HG03045 (cell line): ENCODE data around the gene INTS13.
"Not testable (repeated sequence)": the region's sequence is repeated elsewhere in the genome, so short reads cannot be mapped to it uniquely, and the experiment has no call there.

Source experiments
- ATAC-seq: cut with Tn5 transposase; IDR thresholded peaks from one replicate; pipeline ENCODE4 v1.9.1; 2021; ENCODE audit warnings: mild to moderate bottlenecking, moderate library complexity; ENCODE audit not compliant: unreplicated experiment

The INTS13 gene

DNA sequence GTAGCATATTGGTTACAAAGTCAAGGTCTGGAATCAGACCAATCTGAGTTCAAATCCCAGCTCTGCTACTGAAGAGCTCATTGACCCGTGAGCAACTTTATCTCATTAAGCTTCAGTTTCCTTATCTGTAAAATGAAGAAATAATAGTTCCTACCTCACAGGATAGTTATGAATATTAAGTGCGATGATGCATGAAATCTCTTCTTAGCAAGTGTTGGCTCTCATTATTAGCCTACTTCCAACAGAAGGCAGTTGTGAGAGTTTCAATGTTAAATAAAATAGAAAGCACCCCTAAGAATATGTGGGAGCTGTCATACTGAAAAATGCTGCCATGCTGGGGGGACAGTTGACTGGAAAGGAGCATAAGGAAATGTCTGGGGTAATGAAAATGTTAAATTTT is 65.8 kb downstream of the INTS13 start:
- ATAC-seq, result no peak

DNA sequence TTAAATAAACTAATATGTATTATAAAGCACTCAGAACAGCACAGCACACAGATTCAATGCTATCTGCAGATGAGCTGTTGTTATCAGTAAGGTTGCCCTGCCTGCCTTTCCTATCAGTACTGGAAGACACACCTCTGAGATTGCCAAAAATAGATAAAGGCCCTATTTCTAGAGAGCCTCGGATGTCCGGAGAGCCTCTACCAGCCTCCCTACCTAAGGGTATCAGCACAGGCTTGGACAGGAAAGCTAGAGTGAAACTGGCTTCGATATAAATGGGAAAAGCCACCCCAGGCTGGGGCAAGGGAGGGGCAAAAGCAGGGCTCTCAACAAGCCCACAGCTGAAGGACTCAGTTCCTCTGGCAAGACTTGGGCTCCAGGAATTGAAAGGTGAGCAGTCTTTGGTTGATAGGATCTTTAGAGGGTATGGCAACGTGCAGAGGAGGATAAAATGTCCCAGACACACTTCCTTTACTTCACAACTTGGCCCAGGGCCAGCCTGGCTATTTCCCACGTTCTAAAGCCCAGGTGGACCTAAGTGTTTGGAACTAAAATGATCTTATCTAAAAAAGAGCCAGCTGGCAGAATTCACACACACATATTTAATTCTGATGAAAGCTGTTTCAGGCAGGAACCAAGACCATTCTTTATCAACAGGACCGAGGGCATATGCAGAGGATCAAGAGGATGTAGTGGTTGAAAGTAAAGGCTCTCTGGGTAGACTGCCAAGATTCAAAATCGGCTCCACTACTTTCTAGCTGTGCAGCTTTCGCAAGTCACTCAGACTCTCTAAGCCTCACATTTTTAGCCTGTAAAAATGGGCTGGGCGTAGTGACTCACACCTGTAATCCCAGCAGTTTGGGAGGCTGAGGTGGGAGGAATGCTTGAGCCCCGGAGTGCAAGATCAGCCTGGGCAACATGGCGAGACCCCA is 67.0 kb downstream of the INTS13 start:
- no peak for ATAC-seq

DNA sequence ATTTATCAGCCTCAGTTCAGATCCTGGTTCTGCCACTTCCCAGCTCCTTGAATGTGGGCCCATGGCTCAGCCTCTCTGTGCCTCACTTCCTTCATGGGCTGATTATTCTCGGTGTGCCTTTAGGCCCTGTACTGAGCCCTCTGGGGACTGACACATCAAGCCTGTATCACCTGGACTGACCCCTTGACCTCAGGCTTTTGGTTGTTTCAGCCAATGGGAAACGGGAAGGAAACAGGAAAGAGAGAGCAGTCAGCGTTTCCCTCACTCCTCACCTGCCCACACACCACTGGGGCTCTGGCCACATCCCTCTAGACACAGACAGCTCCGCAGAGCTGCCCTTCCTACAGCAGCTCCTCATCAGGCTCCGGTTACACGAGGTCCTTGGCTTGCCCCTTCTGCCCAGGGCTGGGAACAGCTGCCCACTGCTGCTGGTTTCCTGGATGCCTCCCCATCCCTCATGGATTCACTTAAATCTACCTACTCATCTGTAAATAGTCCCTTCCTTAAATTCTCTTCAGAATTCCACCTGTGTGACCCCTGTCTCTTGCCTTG is 67.8 kb downstream of the INTS13 start:
- ATAC-seq, result no peak

DNA sequence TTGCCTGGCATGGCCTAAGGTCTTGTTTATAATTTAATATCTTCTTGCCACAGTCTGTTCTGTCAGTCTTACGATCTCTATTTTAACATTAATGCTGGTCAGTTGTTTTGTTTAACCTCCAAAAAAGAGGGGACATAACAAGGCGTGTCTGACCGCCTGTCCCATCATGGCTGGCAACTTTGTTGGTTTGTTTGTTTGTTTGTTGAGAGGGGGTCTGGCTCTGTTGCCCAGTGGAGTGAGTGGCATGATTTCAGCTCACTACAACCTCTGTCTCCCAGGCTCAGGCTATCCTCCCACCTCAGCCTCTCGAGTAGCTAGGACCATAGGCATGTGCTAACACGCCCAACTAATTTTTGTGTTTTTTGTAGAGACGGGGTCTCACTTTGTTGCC is 68.7 kb downstream of the INTS13 start:
- ATAC-seq, result no peak

GRCh38 chr12:26868447-26869103 is 69.2 kb downstream of the INTS13 start:
- ATAC-seq, result no peak

DNA sequence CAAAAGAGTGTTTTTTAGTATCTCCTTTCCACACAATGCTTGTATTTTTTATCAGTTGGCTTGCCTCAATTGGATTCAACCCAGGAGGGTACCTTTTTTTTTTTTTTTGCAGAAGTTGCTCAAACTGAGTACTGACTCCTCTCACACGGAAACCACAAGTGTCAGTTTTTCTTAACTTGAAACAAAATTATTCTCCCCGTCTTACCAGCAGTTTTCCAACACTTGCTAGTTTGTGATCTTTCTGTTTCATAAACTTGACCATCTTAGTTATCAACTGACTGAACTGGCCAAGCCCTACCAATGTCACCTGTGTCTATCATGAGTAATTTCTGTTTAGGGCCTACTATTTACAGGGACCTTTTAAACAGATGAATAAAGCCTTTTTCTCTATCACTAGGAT is 70.7 kb downstream of the INTS13 start:
- ATAC-seq, result peak; percentile 69

DNA sequence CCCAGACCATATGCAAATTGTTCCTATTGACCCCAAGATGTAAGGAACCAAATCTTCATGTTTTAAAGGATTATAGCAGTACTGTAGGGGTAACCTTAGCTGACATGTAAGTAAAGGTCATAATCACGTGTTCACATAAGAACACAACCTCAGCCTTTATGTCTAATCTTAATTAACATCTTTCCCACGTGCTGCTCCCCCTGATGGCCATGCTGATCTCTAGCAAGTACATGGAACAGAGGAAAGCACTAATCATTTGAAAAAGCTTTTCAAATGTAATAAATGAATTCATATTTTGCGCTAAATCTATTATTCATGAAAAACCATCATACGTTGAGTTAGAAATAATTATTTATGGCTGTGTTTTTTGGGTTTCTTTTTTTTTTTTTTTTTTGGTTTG is 74.3 kb downstream of the INTS13 start:
- ATAC-seq, result no peak

DNA sequence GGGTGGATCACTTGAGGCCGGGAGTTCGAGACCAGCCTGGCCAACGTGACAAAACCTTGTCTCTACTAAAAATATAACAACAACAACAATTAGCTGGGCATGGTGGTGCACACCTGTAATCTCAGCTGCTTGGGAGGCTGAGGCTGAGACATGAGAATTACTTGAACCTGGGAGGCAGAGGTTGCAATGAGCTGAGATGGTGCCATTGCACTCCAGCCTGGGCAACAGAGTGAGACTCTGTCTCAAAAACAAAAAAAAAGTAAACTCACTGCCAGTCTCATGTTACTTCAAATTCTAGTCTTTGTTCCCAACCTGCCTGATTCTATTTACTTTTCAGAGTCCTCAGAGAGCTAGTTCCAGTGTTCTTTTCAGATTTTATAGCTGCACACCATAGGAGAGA is 75.0 kb downstream of the INTS13 start:
- ATAC-seq, result not testable (repeated sequence)

DNA sequence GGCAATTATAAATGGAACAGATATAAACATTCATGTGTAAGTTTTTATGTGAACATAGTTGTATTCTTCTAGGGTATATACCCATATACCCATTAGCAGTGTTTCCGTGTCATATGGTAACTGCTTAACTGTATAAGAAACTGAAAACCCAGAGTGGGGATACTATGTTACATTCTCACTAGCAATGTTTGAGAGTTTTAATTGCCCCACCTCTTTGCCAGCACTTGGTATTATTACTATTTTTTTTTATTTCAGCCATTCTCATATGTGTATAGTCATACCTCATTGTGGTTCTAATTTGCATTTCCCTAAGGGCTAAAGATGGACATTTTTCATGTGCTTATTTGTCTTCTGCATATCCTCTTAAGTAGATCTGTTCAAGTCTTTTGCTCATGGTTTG is 76.1 kb downstream of the INTS13 start:
- ATAC-seq, result no peak

DNA sequence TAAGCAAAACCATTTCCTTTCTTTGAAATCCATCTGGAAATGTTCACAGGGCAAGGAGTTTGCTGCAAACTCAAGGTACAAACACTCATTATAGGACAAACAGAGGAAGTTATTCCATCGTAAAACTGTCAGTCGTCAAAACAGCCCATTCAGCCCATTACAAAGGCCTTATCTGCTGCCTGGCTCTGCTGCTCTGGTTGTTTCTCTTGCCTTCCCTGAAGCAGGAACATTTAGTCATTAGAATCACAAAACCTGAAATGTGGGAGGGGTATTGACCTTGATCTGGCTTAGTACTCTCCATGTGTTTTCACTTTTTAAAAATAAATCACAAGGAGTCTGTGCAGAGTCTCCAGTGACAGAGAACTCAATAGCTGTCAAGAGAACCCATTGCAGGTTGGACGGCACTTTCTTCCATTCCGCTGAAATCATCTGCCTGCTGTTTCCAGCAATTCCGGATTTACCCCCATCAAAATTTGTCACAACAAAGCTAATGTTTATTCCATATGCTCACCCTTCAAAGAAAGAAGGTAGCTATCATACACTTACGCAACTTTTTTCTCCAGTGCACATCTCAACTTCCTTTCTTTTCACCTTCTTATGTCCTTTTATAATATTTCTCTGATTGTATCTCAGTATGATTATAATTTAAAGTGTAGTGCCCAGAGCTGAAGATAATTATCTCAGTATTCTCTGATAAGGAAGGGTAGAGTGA is 80.2 kb downstream of the INTS13 start:
- no peak for ATAC-seq

- no peak for ATAC-seq
Observed at GRCh38 chr12:26855337-26855736, 82.4 kb downstream of the INTS13 start.
